Ascending aorta (tissue), 2 donors: ENCODE results near the gene NCOA1. TPM values are rescaled to one million over a fixed set of nuclear protein-coding genes. Genes with fewer than 3 reads are reported as not detected.
"Not testable (repeated sequence)": the region's sequence is repeated elsewhere in the genome, so short reads cannot be mapped to it uniquely, and the experiment has no call there.

Experiments
- DNase-seq, 2 donors: peaks; one replicate each; pipeline ENCODE4 v3.0.0-alpha.2; 2019; ENCODE audit warnings: low spot score in 2 of 2
- H3K27ac ChIP-seq, 2 donors: fragments of 200-600 bp; sonication (generic); one replicate each; pipeline ENCODE4 v1.5.1; 2016 to 2017; ENCODE audit warnings: mild to moderate bottlenecking in 1 of 2
- H3K27me3 ChIP-seq: fragments of 200-600 bp; sonication (generic); one replicate; pipeline ENCODE4 v1.5.1; 2017
- H3K36me3 ChIP-seq, 2 donors: fragments of 200-600 bp; sonication (generic); one replicate each; pipeline ENCODE4 v1.5.1; 2016
- H3K4me1 ChIP-seq, 2 donors: fragments of 200-600 bp; sonication (generic); one replicate each; pipeline ENCODE4 v1.5.1; 2016 to 2017; ENCODE audit warnings: mild to moderate bottlenecking in 1 of 2
- H3K4me3 ChIP-seq, 2 donors: fragments of 200-600 bp; sonication (generic); one replicate each; pipeline ENCODE4 v1.5.1; 2016 to 2017; ENCODE audit warnings: mild to moderate bottlenecking in 1 of 2
- H3K9me3 ChIP-seq, 2 donors: fragments of 200-600 bp; sonication (generic); one replicate each; pipeline ENCODE4 v1.5.1; 2016
- intact Hi-C: fragments of 100-400 bp; cut with DNase I; formaldehyde crosslinking; loops from one replicate; pipeline ENCODE4 v1.15.1; 2023
- total RNA-seq: library from RNA; depleted of rRNA; stranded (reverse); fragments of >200 nt; gene quantifications from one replicate; pipeline ENCODE4 v1.1.0, GENCODE V29; 2016
- TF ChIP-seq, protein P1 (sequence below), 3 experiments: fragments of 200-600 bp in 2 of 3; fragments of 450-650 bp in 1 of 3; sonication (generic) in 2 of 3; IDR thresholded peaks; one replicate each; pipeline ENCODE4 v1.5.1; 2016 to 2019; ENCODE audit warnings: antibody characterized with exemption in 3 of 3, mild to moderate bottlenecking in 1 of 3, moderate library complexity in 1 of 3

NCOA1 gene
- total RNA-seq, 1 donor from 2014 or later: 19.3 TPM

GRCh38 chr2:24559473-24560113 lies 68.5 kb downstream of the NCOA1 start:
- Histone ChIP-seq H3K27ac (no peak overlapping the region), H3K4me1 (peaks cover 0 to 4% of the 10 kb centered on the region in 2 donors), H3K27me3 (no peaks in the 10 kb centered on the region), H3K4me3 (no peak overlapping the region), H3K9me3 (peaks cover 0 to 8% of the 10 kb centered on the region in 2 donors), H3K36me3 (peaks cover 0 to 6% of the 10 kb centered on the region in 2 donors)
- TF ChIP-seq, protein P1, sequence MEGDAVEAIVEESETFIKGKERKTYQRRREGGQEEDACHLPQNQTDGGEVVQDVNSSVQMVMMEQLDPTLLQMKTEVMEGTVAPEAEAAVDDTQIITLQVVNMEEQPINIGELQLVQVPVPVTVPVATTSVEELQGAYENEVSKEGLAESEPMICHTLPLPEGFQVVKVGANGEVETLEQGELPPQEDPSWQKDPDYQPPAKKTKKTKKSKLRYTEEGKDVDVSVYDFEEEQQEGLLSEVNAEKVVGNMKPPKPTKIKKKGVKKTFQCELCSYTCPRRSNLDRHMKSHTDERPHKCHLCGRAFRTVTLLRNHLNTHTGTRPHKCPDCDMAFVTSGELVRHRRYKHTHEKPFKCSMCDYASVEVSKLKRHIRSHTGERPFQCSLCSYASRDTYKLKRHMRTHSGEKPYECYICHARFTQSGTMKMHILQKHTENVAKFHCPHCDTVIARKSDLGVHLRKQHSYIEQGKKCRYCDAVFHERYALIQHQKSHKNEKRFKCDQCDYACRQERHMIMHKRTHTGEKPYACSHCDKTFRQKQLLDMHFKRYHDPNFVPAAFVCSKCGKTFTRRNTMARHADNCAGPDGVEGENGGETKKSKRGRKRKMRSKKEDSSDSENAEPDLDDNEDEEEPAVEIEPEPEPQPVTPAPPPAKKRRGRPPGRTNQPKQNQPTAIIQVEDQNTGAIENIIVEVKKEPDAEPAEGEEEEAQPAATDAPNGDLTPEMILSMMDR (IDR thresholded peaks at IDR 0.05): no peak
- intact Hi-C loops: loop anchor here (10.0 kb wide), 1 partner anchor 95 kb away; no protein-coding TSS in a partner anchor
- no peak for DNase-seq

GRCh38 chr2:24565537-24565936 lies 74.5 kb downstream of the NCOA1 start:
- Histone ChIP-seq H3K9me3 (no peaks in the 10 kb centered on the region), H3K36me3 (peaks cover 8 to 16% of the 10 kb centered on the region in 2 donors), H3K4me1 (no peaks in the 10 kb centered on the region), H3K27ac (no peak overlapping the region), H3K27me3 (no peaks in the 10 kb centered on the region), H3K4me3 (no peak overlapping the region)
- no peak for DNase-seq
- intact Hi-C loops: loop anchor here (10.0 kb wide), 1 partner anchor 89 kb away; no protein-coding TSS in a partner anchor
- TF ChIP-seq, protein P1 (IDR thresholded peaks at IDR 0.05): no peak

GRCh38 chr2:24566209-24566608 lies 75.2 kb downstream of the NCOA1 start:
- H3K27me3 ChIP-seq: no peaks in the 10 kb centered on the region
- H3K4me1 ChIP-seq: no peaks in the 10 kb centered on the region
- intact Hi-C loops: loop anchor here (10.0 kb wide), 1 partner anchor 89 kb away; no protein-coding TSS in a partner anchor
- no peak for DNase-seq
- no peak overlapping the region for H3K27ac ChIP-seq
- H3K36me3 ChIP-seq: peaks cover 8 to 16% of the 10 kb centered on the region in 2 donors
- TF ChIP-seq, protein P1 (IDR thresholded peaks at IDR 0.05): no peak
- no peak overlapping the region for H3K4me3 ChIP-seq
- no peaks in the 10 kb centered on the region for H3K9me3 ChIP-seq

- H3K27me3 ChIP-seq: no peaks in the 10 kb centered on the region
- intact Hi-C loops: loop anchor here (10.0 kb wide), 1 partner anchor 88 kb away; no protein-coding TSS in a partner anchor
- no peaks in the 10 kb centered on the region for H3K9me3 ChIP-seq
- no peaks in the 10 kb centered on the region for H3K4me1 ChIP-seq
- H3K4me3 ChIP-seq: no peak overlapping the region
- peaks cover 8 to 16% of the 10 kb centered on the region in 2 donors for H3K36me3 ChIP-seq
- no peak for DNase-seq
- TF ChIP-seq, protein P1 (IDR thresholded peaks at IDR 0.05): no peak
- H3K27ac ChIP-seq: no peak overlapping the region
Observed at GRCh38 chr2:24566630-24567029, 75.6 kb downstream of the NCOA1 start.

DNA sequence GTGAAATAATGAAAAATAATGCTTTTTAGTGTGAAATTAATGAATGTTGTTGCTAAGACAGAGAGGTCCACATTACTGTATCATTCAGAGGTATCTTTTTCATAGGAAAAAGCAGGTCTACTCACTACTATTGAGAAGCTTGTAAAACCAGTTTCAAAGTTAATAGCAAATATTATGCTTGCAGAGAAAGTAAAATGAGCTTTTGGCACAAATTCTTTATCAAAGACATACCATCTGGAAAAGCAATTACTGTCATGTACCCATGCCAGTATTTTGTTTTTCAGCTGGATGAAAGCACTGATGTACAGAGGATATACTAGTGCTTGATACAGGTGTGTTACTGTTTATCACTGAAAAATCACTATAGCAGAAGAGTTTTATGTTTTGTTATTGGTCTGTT lies 77.5 kb downstream of the NCOA1 start:
- H3K4me1 ChIP-seq: no peaks in the 10 kb centered on the region
- no peaks in the 10 kb centered on the region for H3K9me3 ChIP-seq
- intact Hi-C loops: loop anchor here (10.0 kb wide), 1 partner anchor 86 kb away; no protein-coding TSS in a partner anchor
- H3K27me3 ChIP-seq: no peaks in the 10 kb centered on the region
- TF ChIP-seq, protein P1 (IDR thresholded peaks at IDR 0.05): no peak
- no peak for DNase-seq
- no peak overlapping the region for H3K4me3 ChIP-seq
- H3K36me3 ChIP-seq: peaks cover 8 to 16% of the 10 kb centered on the region in 2 donors
- no peak overlapping the region for H3K27ac ChIP-seq

DNA sequence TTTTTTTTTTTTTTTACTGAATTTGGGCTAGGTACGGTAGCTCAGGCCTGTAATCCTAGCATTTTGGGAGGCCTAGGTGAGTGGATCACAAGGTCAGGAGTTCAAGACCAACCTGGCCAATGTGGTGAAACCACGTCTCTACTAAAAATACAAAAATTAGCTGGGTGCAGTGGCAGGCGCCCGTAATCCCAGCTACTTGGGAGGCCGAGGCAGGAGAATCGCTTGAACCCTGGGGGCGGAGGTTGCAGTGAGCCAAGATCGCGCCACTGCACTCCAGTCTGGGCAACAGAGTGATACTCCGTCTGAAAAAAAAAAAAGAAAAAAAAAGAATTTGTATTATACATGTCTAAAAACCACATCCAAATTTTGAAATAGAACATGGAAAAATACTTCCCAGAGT lies 78.5 kb downstream of the NCOA1 start:
- not testable (repeated sequence) for DNase-seq, H3K27me3 ChIP-seq, H3K9me3 ChIP-seq, H3K4me3 ChIP-seq, H3K4me1 ChIP-seq, H3K27ac ChIP-seq
- intact Hi-C loops: loop anchor here (10.0 kb wide), 1 partner anchor 85 kb away; no protein-coding TSS in a partner anchor
- H3K36me3 ChIP-seq: peaks cover 8 to 16% of the 10 kb centered on the region in 2 donors
